GM12873 (cell line): ENCODE data around the gene MBOAT1.

Experiments used
- CTCF ChIP-seq: IDR thresholded peaks from 2 replicates; pipeline ENCODE4 v1.5.1; 2012; ENCODE audit warnings: low read depth, mild to moderate bottlenecking, moderate library complexity, low read length, control low read depth; ENCODE audit not compliant: insufficient read depth; ENCODE audit errors: missing control alignments

MBOAT1 gene

GRCh38 chr6:20172842-20173456 is 39.3 kb downstream of the MBOAT1 start:
- no peak for TF ChIP-seq CTCF

- TF ChIP-seq CTCF = no peak
Measured at GRCh38 chr6:20170455-20171148, 41.7 kb downstream of the MBOAT1 start.

- no peak for TF ChIP-seq CTCF
Measured at GRCh38 chr6:20169786-20170185, 42.5 kb downstream of the MBOAT1 start.

GRCh38 chr6:20169119-20169557 is 43.1 kb downstream of the MBOAT1 start:
- TF ChIP-seq CTCF = no peak

- TF ChIP-seq CTCF = no peak
Measured at GRCh38 chr6:20168690-20169089, 43.6 kb downstream of the MBOAT1 start.

GRCh38 chr6:20167601-20168000 is 44.7 kb downstream of the MBOAT1 start:
- no peak for TF ChIP-seq CTCF

- TF ChIP-seq CTCF = no peak
Measured at GRCh38 chr6:20166210-20166609, 46.1 kb downstream of the MBOAT1 start.
